ENCODE data around the gene EDARADD. TPM values are rescaled to one million over a fixed set of nuclear protein-coding genes. Genes with fewer than 3 reads are reported as not detected.

The EDARADD gene
- total and polyA plus RNA-seq, 9 donors: 0.29 to 2.9 (median 0.51) TPM

GRCh38 chr1:236407059-236407458, 13.0 kb downstream of the EDARADD start:
- no peak for DNase-seq
- no peaks in the 10 kb centered on the region for H3K4me1 ChIP-seq (ENCODE audit: insufficient read depth)
- H3K9me3 ChIP-seq: no peaks in the 10 kb centered on the region
- H3K36me3 ChIP-seq: no peaks in the 10 kb centered on the region
- intact Hi-C loops (cut with DNase I): no loop called here
- no peak overlapping the region for H3K27ac ChIP-seq
- 87 to 92% (median 89%) methylated on average over 5 of the region's 5 CpGs for WGBS, 3 donors
- TF ChIP-seq POLR2A (IDR thresholded peaks at IDR 0.05): no peak
- TF ChIP-seq CTCF (IDR thresholded peaks at IDR 0.05): no peak
- TF ChIP-seq EP300 (IDR thresholded peaks at IDR 0.05): no peak
- no peaks in the 10 kb centered on the region for H3K27me3 ChIP-seq
- H3K4me3 ChIP-seq: no peak overlapping the region

GRCh38 chr1:236413688-236414087, 19.6 kb downstream of the EDARADD start:
- Histone ChIP-seq H3K4me3 (no peak overlapping the region), H3K36me3 (no peaks in the 10 kb centered on the region), H3K9me3 (no peaks in the 10 kb centered on the region), H3K27me3 (no peaks in the 10 kb centered on the region), H3K4me1 (ENCODE audit: insufficient read depth) (no peaks in the 10 kb centered on the region), H3K27ac (no peak overlapping the region)
- DNase-seq: no peak
- WGBS, 3 donors: 17 to 25% (median 22%) methylated on average over 3 of the region's 3 CpGs
- TF ChIP-seq EP300 (IDR thresholded peaks at IDR 0.05): no peak
- no peak for TF ChIP-seq POLR2A (IDR thresholded peaks at IDR 0.05)
- no peak for TF ChIP-seq CTCF (IDR thresholded peaks at IDR 0.05)
- intact Hi-C loops (cut with DNase I): no loop called here

- intact Hi-C loops (cut with DNase I): no loop called here
- H3K4me3 ChIP-seq: no peak overlapping the region
- no peaks in the 10 kb centered on the region for H3K36me3 ChIP-seq
- H3K27me3 ChIP-seq: no peaks in the 10 kb centered on the region
- H3K4me1 ChIP-seq (ENCODE audit: insufficient read depth): no peaks in the 10 kb centered on the region
- TF ChIP-seq POLR2A (IDR thresholded peaks at IDR 0.05): no peak
- TF ChIP-seq CTCF (IDR thresholded peaks at IDR 0.05): no peak
- TF ChIP-seq EP300 (IDR thresholded peaks at IDR 0.05): no peak
- DNase-seq: no peak
- H3K9me3 ChIP-seq: no peaks in the 10 kb centered on the region
- 83 to 89% (median 86%) methylated on average over 6 of the region's 6 CpGs for WGBS, 3 donors
- H3K27ac ChIP-seq: no peak overlapping the region
Observed at GRCh38 chr1:236416165-236416564, 22.1 kb downstream of the EDARADD start.

GRCh38 chr1:236417336-236417735, 23.2 kb downstream of the EDARADD start:
- H3K9me3 ChIP-seq: no peaks in the 10 kb centered on the region
- no peak for DNase-seq
- intact Hi-C loops (cut with DNase I): no loop called here
- 87 to 93% (median 90%) methylated on average over 3 of the region's 3 CpGs for WGBS, 3 donors
- H3K4me3 ChIP-seq: no peak overlapping the region
- no peaks in the 10 kb centered on the region for H3K36me3 ChIP-seq
- no peak overlapping the region for H3K27ac ChIP-seq
- TF ChIP-seq EP300 (IDR thresholded peaks at IDR 0.05): no peak
- TF ChIP-seq CTCF (IDR thresholded peaks at IDR 0.05): no peak
- no peak for TF ChIP-seq POLR2A (IDR thresholded peaks at IDR 0.05)
- H3K4me1 ChIP-seq (ENCODE audit: insufficient read depth): no peaks in the 10 kb centered on the region
- no peaks in the 10 kb centered on the region for H3K27me3 ChIP-seq

GRCh38 chr1:236419502-236419901, 25.4 kb downstream of the EDARADD start:
- Histone ChIP-seq H3K27ac (no peak overlapping the region), H3K27me3 (no peaks in the 10 kb centered on the region), H3K4me1 (ENCODE audit: insufficient read depth) (no peaks in the 10 kb centered on the region), H3K9me3 (no peaks in the 10 kb centered on the region), H3K36me3 (no peaks in the 10 kb centered on the region), H3K4me3 (no peak overlapping the region)
- 86 to 90% (median 88%) methylated on average over 7 of the region's 7 CpGs for WGBS, 3 donors
- intact Hi-C loops (cut with DNase I): no loop called here
- TF ChIP-seq CTCF (IDR thresholded peaks at IDR 0.05): no peak
- no peak for TF ChIP-seq EP300 (IDR thresholded peaks at IDR 0.05)
- TF ChIP-seq POLR2A (IDR thresholded peaks at IDR 0.05): no peak
- DNase-seq: no peak

Measured in ovary (tissue), 9 donors.